Stimulated activated naive CD4-positive, alpha-beta T cell (primary cell): Measurements from ENCODE around the gene CDH23.

ENCODE experiments used
- DNase-seq, 6 experiments: peaks; one replicate each; lab custom pipeline; 2025; lab: John Stamatoyannopoulos, UW

CDH23 gene

GRCh38 chr10:71690094-71690720, 293.5 kb downstream of the CDH23 start:
- no peak for DNase-seq

GRCh38 chr10:71691405-71691804, 294.7 kb downstream of the CDH23 start:
- no peak for DNase-seq

GRCh38 chr10:71692598-71693306, 296.0 kb downstream of the CDH23 start:
- DNase-seq: no peak

- no peak for DNase-seq
Measured at GRCh38 chr10:71693377-71693776, 296.7 kb downstream of the CDH23 start.

- DNase-seq: no peak
Measured at GRCh38 chr10:71694039-71694501, 297.4 kb downstream of the CDH23 start.

- peak in 3 of 6 experiments; percentile 14 to 44 (median 24) for DNase-seq
Measured at GRCh38 chr10:71694567-71694968, 297.8 kb downstream of the CDH23 start.

GRCh38 chr10:71695502-71696476, 299.1 kb downstream of the CDH23 start:
- DNase-seq: no peak

GRCh38 chr10:71696628-71697326, 300.1 kb downstream of the CDH23 start:
- DNase-seq: peak in 5 of 6 experiments; percentile 30 to 65 (median 55)

GRCh38 chr10:71697938-71698709, 301.4 kb downstream of the CDH23 start:
- DNase-seq: no peak

GRCh38 chr10:71698737-71699136, 302.0 kb downstream of the CDH23 start:
- no peak for DNase-seq

GRCh38 chr10:71700731-71701368, 304.1 kb downstream of the CDH23 start:
- DNase-seq: no peak

- DNase-seq: no peak
Measured at GRCh38 chr10:71701496-71702132, 304.9 kb downstream of the CDH23 start.

- DNase-seq: no peak
Measured at GRCh38 chr10:71703577-71703976, 306.9 kb downstream of the CDH23 start.

GRCh38 chr10:71704816-71705215, 308.1 kb downstream of the CDH23 start:
- no peak for DNase-seq

GRCh38 chr10:71705582-71705981, 308.9 kb downstream of the CDH23 start:
- DNase-seq: no peak

GRCh38 chr10:71706216-71707121, 309.7 kb downstream of the CDH23 start:
- no peak for DNase-seq

GRCh38 chr10:71707240-71707789, 310.6 kb downstream of the CDH23 start:
- DNase-seq: no peak

GRCh38 chr10:71708301-71708703, 311.6 kb downstream of the CDH23 start:
- peak in 5 of 6 experiments; percentile 21 to 72 (median 58) for DNase-seq
